Lower leg skin (tissue), 3 donors: ENCODE results near the gene VWA5B1.

Source experiments
- POLR2A ChIP-seq, 2 donors: fragments of 450-650 bp; IDR thresholded peaks; one replicate each; pipeline ENCODE4 v1.6.1; 2016 to 2017; ENCODE audit warnings: antibody characterized with exemption in 2 of 2, mild to moderate bottlenecking in 1 of 2, moderate library complexity in 1 of 2
- TF ChIP-seq, protein P1 (sequence below), 3 donors: fragments of 450-650 bp; IDR thresholded peaks; one replicate each; pipeline ENCODE4 v1.5.1; 2016; ENCODE audit warnings: antibody characterized with exemption in 3 of 3, mild to moderate bottlenecking in 3 of 3, moderate library complexity in 2 of 3

DNA sequence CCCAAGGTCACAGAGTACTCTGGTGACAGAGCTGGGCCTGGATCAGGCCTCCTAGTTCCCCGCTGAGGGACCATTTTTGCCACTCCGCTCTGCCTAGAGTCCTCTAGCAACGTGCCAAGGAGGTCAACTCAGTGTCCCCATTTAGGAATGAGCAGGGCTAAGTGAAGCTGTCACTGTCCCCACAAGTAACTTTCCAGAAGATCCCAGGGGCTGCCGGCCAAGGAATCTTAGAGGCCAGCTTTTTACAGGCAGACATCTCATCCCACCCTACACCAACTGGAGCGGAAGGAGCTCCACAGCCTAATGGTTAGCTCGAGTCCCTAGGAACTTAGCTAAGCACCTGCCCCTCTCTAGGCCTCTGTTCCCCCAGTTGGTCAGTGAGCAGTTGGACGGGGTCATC, 59.7 kb downstream of the VWA5B1 start:
- TF ChIP-seq, protein P1, sequence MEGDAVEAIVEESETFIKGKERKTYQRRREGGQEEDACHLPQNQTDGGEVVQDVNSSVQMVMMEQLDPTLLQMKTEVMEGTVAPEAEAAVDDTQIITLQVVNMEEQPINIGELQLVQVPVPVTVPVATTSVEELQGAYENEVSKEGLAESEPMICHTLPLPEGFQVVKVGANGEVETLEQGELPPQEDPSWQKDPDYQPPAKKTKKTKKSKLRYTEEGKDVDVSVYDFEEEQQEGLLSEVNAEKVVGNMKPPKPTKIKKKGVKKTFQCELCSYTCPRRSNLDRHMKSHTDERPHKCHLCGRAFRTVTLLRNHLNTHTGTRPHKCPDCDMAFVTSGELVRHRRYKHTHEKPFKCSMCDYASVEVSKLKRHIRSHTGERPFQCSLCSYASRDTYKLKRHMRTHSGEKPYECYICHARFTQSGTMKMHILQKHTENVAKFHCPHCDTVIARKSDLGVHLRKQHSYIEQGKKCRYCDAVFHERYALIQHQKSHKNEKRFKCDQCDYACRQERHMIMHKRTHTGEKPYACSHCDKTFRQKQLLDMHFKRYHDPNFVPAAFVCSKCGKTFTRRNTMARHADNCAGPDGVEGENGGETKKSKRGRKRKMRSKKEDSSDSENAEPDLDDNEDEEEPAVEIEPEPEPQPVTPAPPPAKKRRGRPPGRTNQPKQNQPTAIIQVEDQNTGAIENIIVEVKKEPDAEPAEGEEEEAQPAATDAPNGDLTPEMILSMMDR (IDR thresholded peaks at IDR 0.05), result no peak
- TF ChIP-seq POLR2A (IDR thresholded peaks at IDR 0.05), result no peak
